Nucleus accumbens (tissue), 56 donors: Measurements from ENCODE around the gene PHKG1.
"Not testable (repeated sequence)": the region's sequence is repeated elsewhere in the genome, so short reads cannot be mapped to it uniquely, and the experiment has no call there.

ENCODE experiments used
- DNase-seq, 56 donors: peaks; one replicate each; lab custom pipeline; 2025; lab: John Stamatoyannopoulos, UW

The PHKG1 gene

GRCh38 chr7:56047446-56048116 is 45.2 kb downstream of the PHKG1 start:
- not testable (repeated sequence) for DNase-seq

GRCh38 chr7:56046721-56047445 is 45.9 kb downstream of the PHKG1 start:
- DNase-seq = no peak

- not testable (repeated sequence) for DNase-seq
These were observed 47.0 kb downstream of the PHKG1 start for GRCh38 chr7:56045758-56046157.

DNA sequence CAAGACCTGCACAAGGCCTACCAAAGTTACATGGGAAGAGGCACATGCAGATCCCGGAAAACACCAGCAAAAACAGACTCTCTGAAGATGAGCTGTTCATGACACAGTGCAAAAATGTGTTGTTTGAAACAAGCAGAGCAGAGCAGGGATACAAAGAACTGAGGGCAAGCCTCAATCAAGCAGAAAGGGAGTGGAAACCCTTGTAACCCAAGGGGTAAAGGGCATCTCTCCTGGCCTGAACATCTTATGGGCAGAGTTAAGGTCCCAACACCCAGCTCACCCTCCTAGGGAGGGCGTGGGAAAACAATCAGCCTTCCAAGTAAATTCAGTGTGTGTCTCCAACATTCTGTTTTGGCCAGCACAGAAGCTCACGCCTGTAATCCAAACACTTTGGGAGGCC is 52.0 kb downstream of the PHKG1 start:
- DNase-seq = no peak

DNA sequence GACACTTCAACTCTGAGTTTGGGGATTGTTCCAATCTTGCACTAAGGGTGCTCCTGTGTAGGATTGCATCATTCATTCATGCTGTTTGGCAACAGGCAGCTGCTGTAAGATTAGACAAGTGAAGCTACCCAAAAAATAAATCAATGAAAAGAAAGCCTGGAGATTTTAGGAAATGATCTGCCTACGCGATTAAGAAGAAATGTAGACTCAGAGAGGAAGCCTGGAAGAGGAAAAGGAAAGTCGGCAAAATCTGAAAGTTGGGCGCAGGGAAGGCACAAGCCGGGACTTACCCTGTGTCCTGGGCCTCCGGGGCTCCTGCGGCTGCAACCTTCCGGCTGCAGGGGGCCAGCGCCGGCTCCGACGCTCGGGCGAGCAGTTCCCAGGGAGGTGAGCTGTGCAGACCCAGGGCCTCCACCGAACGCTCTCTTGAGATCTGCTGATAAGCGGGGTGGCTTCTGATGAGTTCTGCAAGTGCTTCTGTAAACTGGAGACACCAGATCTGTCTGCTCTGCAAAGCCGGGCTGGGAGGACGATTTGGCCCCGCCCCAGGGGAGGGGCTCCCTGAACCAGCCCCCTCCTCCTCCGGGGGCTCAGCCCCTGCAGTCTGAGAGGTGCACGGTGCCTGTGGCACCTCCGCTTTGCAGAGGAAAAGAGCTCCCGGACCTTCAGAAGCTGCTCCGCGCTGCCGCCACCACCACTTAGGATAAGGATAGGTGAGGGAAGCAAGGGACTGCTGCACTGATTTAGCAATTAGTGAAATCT is 58.9 kb downstream of the PHKG1 start:
- peak in 51 of 56 donors; percentile 2 to 77 (median 34) for DNase-seq

- DNase-seq = not testable (repeated sequence)
These were observed 60.2 kb downstream of the PHKG1 start for GRCh38 chr7:56032578-56032977.

DNA sequence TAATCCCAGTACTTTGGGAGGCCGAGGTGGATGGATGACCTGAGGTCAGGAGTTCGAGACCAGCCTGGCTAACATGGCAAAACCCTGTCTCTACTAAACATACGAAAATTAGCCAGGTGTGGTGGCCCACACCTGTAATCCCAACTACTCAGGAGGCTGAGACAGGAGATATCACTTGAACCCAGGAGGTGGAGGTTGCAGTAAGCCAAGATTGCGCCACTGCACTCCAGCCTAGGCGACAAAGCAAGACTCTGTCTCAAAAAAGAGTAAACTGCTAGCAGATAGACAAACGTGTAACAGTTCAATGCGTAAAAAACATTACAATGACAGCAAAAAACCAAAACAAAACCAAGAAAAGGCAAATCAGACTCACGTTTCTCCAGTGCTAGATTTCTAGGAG is 61.2 kb downstream of the PHKG1 start:
- DNase-seq = not testable (repeated sequence)

GRCh38 chr7:56030340-56030739 is 62.4 kb downstream of the PHKG1 start:
- no peak for DNase-seq
